ENCODE data around the gene NT5C2.

The NT5C2 gene

DNA sequence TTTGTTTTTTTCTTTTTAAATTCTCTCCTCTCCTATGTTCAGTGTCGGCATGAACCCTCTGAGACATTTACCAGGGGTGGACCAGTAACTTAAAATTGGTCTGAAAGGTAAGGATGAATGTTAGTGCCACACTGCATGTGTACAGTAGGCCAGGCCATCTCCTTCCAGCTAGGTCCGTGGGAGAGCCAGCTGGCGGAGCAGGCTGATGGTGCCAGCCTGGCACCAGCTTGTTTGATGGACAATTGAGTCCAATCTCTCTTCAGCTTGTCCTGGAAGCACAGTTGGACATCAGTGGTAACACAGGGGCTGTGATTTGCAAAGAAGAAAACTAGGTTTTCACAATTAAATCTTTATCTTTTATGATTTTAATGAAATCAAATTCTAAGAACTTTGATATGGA, 138.5 kb downstream of the NT5C2 start:
- DNase-seq = no peak

GRCh38 chr10:103053659-103054581, 139.2 kb downstream of the NT5C2 start:
- DNase-seq = peak; percentile 59

- no peak for DNase-seq
These were observed 143.8 kb downstream of the NT5C2 start for GRCh38 chr10:103049237-103049636.

DNA sequence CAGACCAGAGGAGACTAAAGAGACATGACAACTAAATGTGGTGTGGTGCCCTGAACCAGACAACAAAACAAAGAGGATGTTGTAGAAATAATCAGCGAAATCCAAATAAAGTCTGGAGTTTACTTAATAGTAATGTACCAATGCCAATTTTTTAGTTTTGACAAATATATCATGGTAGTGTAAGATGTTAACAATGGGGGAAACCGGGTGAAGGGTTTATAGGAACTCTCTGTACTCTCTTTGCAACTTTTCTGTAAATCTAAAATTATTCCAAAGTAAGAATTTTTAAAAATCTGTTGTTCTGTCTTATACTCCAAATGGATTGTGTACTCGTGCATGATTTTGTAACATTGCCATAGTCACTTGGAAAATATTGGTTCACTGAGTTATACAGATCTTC, 145.7 kb downstream of the NT5C2 start:
- DNase-seq = no peak

DNA sequence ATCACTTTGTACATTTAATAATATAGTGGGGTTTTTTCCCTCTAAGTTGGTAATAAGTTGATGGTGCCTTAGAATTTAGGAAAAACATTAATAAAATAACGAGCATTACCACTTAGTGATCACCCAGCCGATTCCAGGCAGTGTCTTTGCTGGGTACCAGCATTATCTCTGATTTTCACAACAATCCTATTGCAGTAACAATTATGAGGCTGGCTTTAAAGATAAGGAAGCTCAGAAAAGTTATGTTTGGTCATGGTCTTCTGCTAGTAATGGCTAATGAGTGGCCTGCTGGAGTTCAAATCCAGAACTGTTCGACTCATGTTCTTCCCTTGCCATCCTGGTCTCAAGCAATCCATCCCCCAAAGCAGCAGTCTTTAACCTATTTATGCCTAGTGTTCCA, 147.1 kb downstream of the NT5C2 start:
- DNase-seq = no peak

- DNase-seq = no peak
These were observed 148.1 kb downstream of the NT5C2 start for GRCh38 chr10:103044942-103045489.

- no peak for DNase-seq
These were observed 150.2 kb downstream of the NT5C2 start for GRCh38 chr10:103042908-103043307.

GRCh38 chr10:103042129-103042528, 150.9 kb downstream of the NT5C2 start:
- no peak for DNase-seq

DNA sequence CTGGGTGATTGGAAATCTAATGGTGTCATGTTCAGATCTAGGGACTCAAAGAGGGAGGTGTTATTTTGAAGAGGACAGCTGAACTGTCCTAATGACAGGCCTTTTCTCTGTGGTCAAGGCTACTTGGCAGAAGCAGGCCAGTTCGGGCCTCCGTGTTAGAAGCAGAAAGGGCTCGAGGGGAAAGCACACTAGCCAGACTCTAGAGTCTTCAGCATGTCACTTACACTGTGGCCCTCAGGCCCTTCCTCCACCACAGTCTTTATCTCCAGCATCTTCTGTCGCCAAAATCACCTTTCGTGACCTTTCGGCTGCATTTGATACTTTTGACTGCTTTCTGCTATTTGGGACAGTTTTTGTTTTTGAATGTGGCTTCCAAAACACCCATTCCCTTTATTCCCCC, 151.7 kb downstream of the NT5C2 start:
- DNase-seq = no peak

DNA sequence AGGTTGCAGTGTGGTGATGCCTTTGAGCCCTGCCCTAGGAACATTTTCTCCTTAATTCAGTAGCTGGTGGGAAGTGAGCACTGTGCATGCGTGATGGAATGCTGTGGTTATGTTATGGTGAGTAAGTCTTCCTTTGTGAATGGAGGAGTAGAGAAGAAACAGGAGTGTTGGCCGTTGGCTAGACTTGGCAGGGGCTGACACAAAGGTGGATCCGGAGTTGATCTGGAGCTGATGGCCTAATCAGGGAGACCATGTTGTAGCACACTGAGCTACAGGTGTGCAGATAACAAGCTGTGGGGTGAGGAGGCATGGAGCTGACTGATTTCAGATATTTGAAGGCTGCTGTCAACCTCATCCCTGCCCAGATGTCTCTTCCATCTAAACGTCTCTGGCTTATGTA, 152.7 kb downstream of the NT5C2 start:
- DNase-seq = no peak

DNA sequence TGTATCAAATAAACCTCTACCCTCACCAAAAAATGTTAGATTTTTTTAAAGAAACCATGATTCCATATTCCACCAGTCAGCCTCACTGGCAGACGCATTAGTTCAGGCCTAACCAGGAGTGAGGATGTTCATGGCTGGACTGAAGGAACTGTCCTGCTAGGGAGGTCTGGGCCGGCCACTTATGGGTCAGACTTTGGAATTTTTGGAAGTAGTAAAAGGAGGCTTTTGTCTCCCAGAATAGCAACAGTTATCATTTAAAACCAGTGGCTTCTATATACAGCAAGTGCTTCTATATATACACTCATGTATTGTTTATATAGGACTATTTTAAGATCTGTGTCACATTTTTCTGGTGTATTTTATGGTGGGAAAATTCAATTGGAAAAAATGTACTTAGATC, 154.5 kb downstream of the NT5C2 start:
- DNase-seq = no peak
